Smooth muscle cell of the brain vasculature (primary cell): Measurements from ENCODE around the gene PCNX4.
A peak's percentile ranks its signal among the peaks of the same experiment; 100 is the strongest.
"Not testable (repeated sequence)": the region's sequence is repeated elsewhere in the genome, so short reads cannot be mapped to it uniquely, and the experiment has no call there.

Experiments
- DNase-seq: peaks from one replicate; pipeline ENCODE4 v3.0.0-alpha.2; 2012; ENCODE audit warnings: low read depth, low spot score

Gene PCNX4

GRCh38 chr14:60091550-60092525, at the start of gene PCNX4:
Gene PCNX4 (plus strand): TSS chr14:60091923. CDS start chr14:60107639, 15,716 bp downstream.
- peak; percentile 97 for DNase-seq

- DNase-seq, result not testable (repeated sequence)
These were observed 43.7 kb upstream of the PCNX4 start for GRCh38 chr14:60047976-60048375.

- no peak for DNase-seq
These were observed 40.0 kb upstream of the PCNX4 start for GRCh38 chr14:60051721-60052221.

DNA sequence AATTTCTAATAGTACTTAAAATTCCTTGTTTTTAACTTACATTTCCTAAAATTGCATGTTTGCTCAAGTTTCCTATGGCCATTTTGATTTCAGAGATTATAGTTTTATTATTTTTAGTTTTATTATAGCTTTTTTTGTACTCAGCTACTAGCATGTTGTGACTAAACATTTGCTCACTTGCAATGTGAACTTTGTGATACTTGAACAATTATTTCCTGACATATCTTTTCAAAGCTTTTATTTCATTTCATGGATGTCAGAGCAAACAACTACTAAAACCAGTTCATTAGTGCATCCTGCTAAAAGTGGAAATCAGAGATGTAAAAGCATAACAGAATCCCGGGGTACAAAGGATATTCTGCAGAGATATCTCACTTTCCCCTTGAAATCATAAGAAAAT, 33.6 kb upstream of the PCNX4 start:
- no peak for DNase-seq

GRCh38 chr14:60061371-60061770, 30.4 kb upstream of the PCNX4 start:
- no peak for DNase-seq

- DNase-seq, result peak; percentile 7
These were observed 27.1 kb upstream of the PCNX4 start for GRCh38 chr14:60064491-60065072.

GRCh38 chr14:60067882-60068281, 23.8 kb upstream of the PCNX4 start:
- DNase-seq, result no peak

DNA sequence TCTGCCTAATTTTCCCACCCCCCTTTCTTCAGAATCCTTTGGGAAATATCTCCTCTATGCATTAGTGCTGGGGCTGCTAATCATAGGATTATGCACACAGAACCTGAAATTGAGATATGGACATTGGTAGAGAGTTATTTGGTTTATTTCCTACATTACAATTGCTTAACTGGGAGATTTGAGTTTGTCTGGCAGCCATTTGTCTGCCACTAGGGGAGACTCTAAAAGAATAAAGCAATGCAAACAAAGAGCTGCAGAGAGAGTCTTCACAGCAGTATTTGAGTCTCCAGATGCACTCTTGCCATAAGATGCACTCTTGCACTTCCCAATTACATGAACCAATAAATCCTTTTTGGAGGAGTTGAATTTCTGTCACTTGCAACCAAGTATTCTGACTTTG, 12.0 kb upstream of the PCNX4 start:
- no peak for DNase-seq

- no peak for DNase-seq
These were observed 6.6 kb upstream of the PCNX4 start for GRCh38 chr14:60085085-60085484.

DNA sequence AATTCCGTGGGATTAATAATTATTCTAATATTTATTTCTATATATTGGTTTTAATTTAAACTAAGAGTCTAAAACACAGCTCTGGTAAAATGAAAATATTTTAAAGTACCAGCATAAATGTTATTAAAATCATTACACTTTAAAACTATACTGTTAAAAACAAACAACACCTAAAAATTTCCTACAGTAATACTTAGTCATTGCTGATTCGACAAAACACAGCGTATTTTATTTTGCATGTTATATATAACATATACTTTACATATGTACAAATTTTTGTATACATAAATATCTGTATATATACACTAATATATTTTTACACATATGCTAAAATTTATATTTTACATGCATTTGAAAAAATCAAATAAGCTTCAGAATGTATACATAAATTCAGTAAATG, 6.0 kb upstream of the PCNX4 start:
- DNase-seq, result no peak

DNA sequence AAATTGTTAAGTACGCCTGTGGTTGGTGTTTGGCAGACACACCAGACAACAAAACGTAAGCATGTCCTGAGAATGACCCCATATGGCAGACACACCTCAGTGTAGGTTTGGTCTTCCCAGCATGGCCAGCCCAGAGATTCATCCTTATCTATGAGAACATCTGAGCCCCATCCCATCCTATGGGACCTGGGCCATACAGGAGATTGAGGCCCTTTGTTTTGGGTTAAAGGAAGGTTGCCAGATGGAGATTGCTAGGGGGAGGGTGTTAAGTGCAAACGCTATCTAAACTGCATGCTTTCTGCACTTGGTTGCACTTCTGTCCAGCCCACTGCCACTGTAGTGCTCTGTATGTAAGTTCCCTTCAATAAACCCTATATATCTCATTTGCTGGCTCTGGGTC, 4.1 kb upstream of the PCNX4 start:
- DNase-seq, result no peak

DNA sequence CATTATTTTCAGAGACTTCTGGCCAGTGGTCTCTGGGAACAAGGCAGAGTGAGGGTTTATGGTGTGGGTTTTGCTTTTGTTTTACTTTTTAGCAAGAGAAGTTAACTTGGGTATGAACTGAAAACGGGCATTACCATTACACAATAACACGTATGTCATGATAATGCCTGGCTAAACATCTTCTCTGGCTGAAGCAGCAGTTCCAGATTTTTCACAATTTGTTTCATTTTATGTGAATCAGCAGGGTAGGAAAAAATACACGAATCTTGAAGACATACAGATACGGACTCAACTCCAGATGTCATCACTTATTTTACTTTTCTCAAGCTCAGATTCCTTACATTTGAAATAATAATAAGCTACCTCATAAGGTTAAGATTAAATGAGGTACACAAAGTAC, 2.5 kb upstream of the PCNX4 start:
- no peak for DNase-seq

- DNase-seq, result peak; percentile 56
These were observed 731 bp upstream of the PCNX4 start for GRCh38 chr14:60090864-60091519.

GRCh38 chr14:60092526-60092920, 800 bp downstream of the PCNX4 start:
- no peak for DNase-seq

DNA sequence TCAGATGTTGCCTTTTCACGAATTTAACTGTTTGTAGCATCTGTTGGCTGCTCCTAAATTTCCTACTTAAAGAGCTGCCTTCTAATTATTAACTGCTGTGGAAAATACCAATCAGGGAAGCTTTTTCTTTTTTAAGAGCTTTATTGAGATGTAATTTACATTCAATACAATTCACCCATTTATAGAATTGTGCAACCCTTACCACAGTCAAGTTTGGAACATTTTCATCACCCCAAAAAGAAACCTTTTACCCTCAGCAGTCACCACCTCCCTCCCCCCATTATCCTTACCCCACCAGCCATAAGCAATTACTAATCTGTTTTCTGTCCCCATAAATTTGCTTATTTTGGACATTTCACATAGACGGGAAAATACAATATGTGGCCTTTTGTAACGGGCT, 1.4 kb downstream of the PCNX4 start:
- DNase-seq, result no peak

DNA sequence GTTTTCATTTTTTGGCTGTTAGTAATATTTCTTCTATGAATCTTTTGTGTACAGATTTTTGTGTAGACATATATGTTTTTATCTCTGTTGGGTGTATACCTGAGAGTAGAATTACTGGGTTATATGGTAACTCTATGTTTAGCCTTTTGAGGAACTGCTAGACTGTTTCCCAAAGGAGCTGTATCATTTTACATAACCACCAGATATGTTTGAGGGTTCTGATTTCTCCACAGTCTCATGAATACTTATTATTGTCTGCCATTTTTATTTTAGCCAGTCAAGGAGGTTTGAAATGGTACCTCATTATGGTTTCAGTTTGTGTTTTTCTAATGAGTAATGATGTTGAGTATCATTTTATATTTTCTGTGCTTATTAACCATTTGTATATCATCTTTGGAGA, 1.9 kb downstream of the PCNX4 start:
- no peak for DNase-seq

- DNase-seq, result no peak
These were observed 2.7 kb downstream of the PCNX4 start for GRCh38 chr14:60094306-60094897.

DNA sequence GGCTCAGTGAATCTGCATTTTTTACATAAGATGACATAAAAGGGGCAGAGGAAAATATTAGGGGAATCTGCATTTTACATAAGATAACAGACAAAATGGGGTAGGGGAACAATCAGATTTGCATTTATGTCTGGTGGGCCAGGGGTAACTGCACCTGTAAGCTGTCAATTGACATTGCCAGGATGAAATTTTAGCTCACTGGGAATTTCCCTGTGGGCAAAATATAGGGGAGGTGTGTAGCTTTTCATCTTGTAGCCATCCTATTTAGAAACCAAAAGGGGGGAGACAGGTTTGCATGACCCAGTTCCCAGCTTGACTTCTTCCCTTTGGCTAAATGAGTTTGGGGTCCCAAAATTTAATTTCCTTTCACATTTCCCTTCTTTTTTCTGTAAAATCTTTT, 3.5 kb downstream of the PCNX4 start:
- no peak for DNase-seq

DNA sequence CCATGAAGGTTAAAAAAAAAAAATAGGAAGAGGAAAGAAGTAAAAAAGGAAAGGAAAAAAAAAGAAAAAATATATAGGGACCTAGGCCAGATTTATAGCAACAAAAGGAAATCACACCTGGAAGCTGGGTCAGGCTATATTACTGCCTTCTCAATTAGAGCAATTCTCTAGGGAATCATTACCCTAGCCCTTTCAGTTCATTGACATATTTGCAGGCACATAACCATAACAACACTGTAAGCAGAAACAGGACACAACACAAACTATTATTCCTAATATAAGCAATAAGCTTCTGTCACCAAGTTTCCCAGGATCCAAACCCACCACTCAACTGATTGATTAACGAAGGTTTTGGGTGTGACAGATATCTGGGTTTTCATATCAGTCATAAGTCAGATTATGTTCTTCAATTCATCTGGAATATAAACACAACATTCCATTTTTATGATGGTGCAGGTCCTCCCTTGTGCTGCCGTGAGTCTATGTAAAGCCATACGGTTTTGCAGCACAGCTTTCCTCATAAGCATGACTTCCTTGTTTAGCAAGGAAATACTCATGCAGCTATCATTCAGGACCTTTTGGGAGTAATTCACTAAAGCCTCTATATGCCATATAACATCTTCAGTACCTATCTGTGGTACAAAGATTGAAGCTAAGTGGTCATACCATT, 4.2 kb downstream of the PCNX4 start:
- DNase-seq, result no peak

- DNase-seq, result no peak
These were observed 6.3 kb downstream of the PCNX4 start for GRCh38 chr14:60097974-60098373.

- DNase-seq, result not testable (repeated sequence)
These were observed 8.1 kb downstream of the PCNX4 start for GRCh38 chr14:60099855-60100254.
